Activated CD4-positive, alpha-beta T cell treated with anti-CD3 and anti-CD28 coated beads, Interleukin-2, Interleukin-4, amounts not matched to agents 100 ng/mL and 50 ng/mL, durations not matched to agents 16 hours and 8 hours (primary cell): ENCODE data around the gene RNF207.
"Not testable (repeated sequence)": the region's sequence is repeated elsewhere in the genome, so short reads cannot be mapped to it uniquely, and the experiment has no call there.

Experiments
- DNase-seq: peaks from one replicate; pipeline ENCODE4 v3.0.0-alpha.2; 2020; ENCODE audit warnings: low spot score

RNF207 gene

GRCh38 chr1:6200188-6200809 is 5.6 kb upstream of the RNF207 start:
- DNase-seq, result no peak

GRCh38 chr1:6202256-6202655 is 3.7 kb upstream of the RNF207 start:
- no peak for DNase-seq

- no peak for DNase-seq
Measured at GRCh38 chr1:6206520-6206855, 569 bp downstream of the RNF207 start.

- no peak for DNase-seq
Measured at GRCh38 chr1:6207075-6207885, 1.4 kb downstream of the RNF207 start.

- no peak for DNase-seq
Measured at GRCh38 chr1:6207921-6208320, 2.0 kb downstream of the RNF207 start.

- no peak for DNase-seq
Measured at GRCh38 chr1:6208723-6209660, 3.1 kb downstream of the RNF207 start.

- peak; percentile 36 for DNase-seq
Measured at GRCh38 chr1:6209661-6210580, 4.0 kb downstream of the RNF207 start.

- DNase-seq, result no peak
Measured at GRCh38 chr1:6210591-6211355, 4.9 kb downstream of the RNF207 start.

- DNase-seq, result no peak
Measured at GRCh38 chr1:6211731-6212130, 5.8 kb downstream of the RNF207 start.

GRCh38 chr1:6212193-6212959 is 6.5 kb downstream of the RNF207 start:
- no peak for DNase-seq

GRCh38 chr1:6218375-6219164 is 12.7 kb downstream of the RNF207 start:
- DNase-seq, result no peak

GRCh38 chr1:6219641-6220040 is 13.7 kb downstream of the RNF207 start:
- not testable (repeated sequence) for DNase-seq

GRCh38 chr1:6220236-6220635 is 14.3 kb downstream of the RNF207 start:
- no peak for DNase-seq

- no peak for DNase-seq
Measured at GRCh38 chr1:6221210-6221784, 15.4 kb downstream of the RNF207 start.

GRCh38 chr1:6222636-6223035 is 16.7 kb downstream of the RNF207 start:
- DNase-seq, result no peak

- no peak for DNase-seq
Measured at GRCh38 chr1:6223617-6224016, 17.7 kb downstream of the RNF207 start.

GRCh38 chr1:6224718-6225117 is 18.8 kb downstream of the RNF207 start:
- no peak for DNase-seq

GRCh38 chr1:6225651-6226050 is 19.7 kb downstream of the RNF207 start:
- DNase-seq, result no peak

GRCh38 chr1:6233376-6233775 is 27.5 kb downstream of the RNF207 start:
- DNase-seq, result no peak
